ENCODE data around the gene GRHL3.
"Not testable (repeated sequence)": the region's sequence is repeated elsewhere in the genome, so short reads cannot be mapped to it uniquely, and the experiment has no call there.

Gene GRHL3

GRCh38 chr1:24286246-24287010 is 32.7 kb upstream of the GRHL3 start:
- no peak overlapping the region for H3K4me3 ChIP-seq (ENCODE audit: low read length)
- peak; percentile 85 for DNase-seq (ENCODE audit: low read depth)
- peak; percentile 16 for TF ChIP-seq CTCF (IDR thresholded peaks at IDR 0.05; ENCODE audit: insufficient read depth, low read depth, low read length, missing control alignments)

- DNase-seq (ENCODE audit: low read depth); H3K4me3 ChIP-seq (ENCODE audit: low read length): not testable (repeated sequence)
Observed at GRCh38 chr1:24287779-24288178, 31.4 kb upstream of the GRHL3 start.

- no peak for TF ChIP-seq CTCF (IDR thresholded peaks at IDR 0.05; ENCODE audit: insufficient read depth, low read depth, low read length, missing control alignments)
- no peak for DNase-seq (ENCODE audit: low read depth)
- no peak overlapping the region for H3K4me3 ChIP-seq (ENCODE audit: low read length)
Observed at GRCh38 chr1:24288479-24288878, 30.7 kb upstream of the GRHL3 start.

- no peak for TF ChIP-seq CTCF (IDR thresholded peaks at IDR 0.05; ENCODE audit: insufficient read depth, low read depth, low read length, missing control alignments)
- no peak overlapping the region for H3K4me3 ChIP-seq (ENCODE audit: low read length)
- peak; percentile 93 for DNase-seq (ENCODE audit: low read depth)
Observed at GRCh38 chr1:24289937-24290595, 29.1 kb upstream of the GRHL3 start.

- peak; percentile 30 for DNase-seq (ENCODE audit: low read depth)
- H3K4me3 ChIP-seq (ENCODE audit: low read length) = no peak overlapping the region
- TF ChIP-seq CTCF (IDR thresholded peaks at IDR 0.05; ENCODE audit: insufficient read depth, low read depth, low read length, missing control alignments) = no peak
Observed at GRCh38 chr1:24290933-24291487, 28.1 kb upstream of the GRHL3 start.

GRCh38 chr1:24292103-24292502 is 27.1 kb upstream of the GRHL3 start:
- no peak overlapping the region for H3K4me3 ChIP-seq (ENCODE audit: low read length)
- no peak for DNase-seq (ENCODE audit: low read depth)
- no peak for TF ChIP-seq CTCF (IDR thresholded peaks at IDR 0.05; ENCODE audit: insufficient read depth, low read depth, low read length, missing control alignments)

- H3K4me3 ChIP-seq (ENCODE audit: low read length) = no peak overlapping the region
- TF ChIP-seq CTCF (IDR thresholded peaks at IDR 0.05; ENCODE audit: insufficient read depth, low read depth, low read length, missing control alignments) = no peak
- no peak for DNase-seq (ENCODE audit: low read depth)
Observed at GRCh38 chr1:24292887-24293286, 26.3 kb upstream of the GRHL3 start.

Measured in epithelial cell of esophagus (primary cell).